HCT116 (cell line): ENCODE results near the gene TMPRSS3. TPM values are rescaled to one million over a fixed set of nuclear protein-coding genes. Genes with fewer than 3 reads are reported as not detected.

ENCODE experiments used
- ATAC-seq: fragments of 200-7000 bp; cut with Tn5 transposase; 2 replicates; pipeline ENCODE4 v1.9.1; 2020; ENCODE audit warnings: mild to moderate bottlenecking, moderate library complexity
- BruUV-seq: library from RNA; stranded (reverse); fragments of 400-500 nt; replicated peaks from 2 replicates; lab custom pipeline; 2021; lab: Mats Ljungman, UMichigan
- CTCF ChIA-PET: fragments of 300-600 bp; sonication (Branson Sonifier 250); formaldehyde crosslinking; loops from one replicate; lab custom pipeline; 2021; ENCODE audit warnings: antibody characterized with exemption; lab: Charles Lee
- POLR2A ChIA-PET: fragments of 300-600, 350-600 bp; sonication (Branson Sonifier 250); formaldehyde crosslinking; loops from one replicate; lab custom pipeline; 2021; ENCODE audit warnings: antibody characterized with exemption; lab: Charles Lee
- RAD21 ChIA-PET, 2 experiments: fragments of 300-600 bp; sonication (Branson Sonifier 250); formaldehyde crosslinking; loops; one replicate each; lab custom pipeline; 2023; ENCODE audit warnings: low total read pairs in 2 of 2; ENCODE audit not compliant: uncharacterized antibody in 2 of 2, unreplicated experiment in 2 of 2, low non-redundant PET in 1 of 2; lab: Charles Lee
- DNase-seq: peaks from one replicate; pipeline ENCODE4 v3.0.0-alpha.2; 2010; ENCODE audit warnings: low read depth, low spot score
- H2AFZ ChIP-seq: fragments of 200-600 bp; shearing (Covaris generic), sonication (generic); 2 replicates; pipeline ENCODE4 v1.6.1; 2017; ENCODE audit warnings: low read depth, mixed run types, mixed read lengths, antibody characterized with exemption, low read length; ENCODE audit not compliant: poor library complexity, severe bottlenecking
- H3K27ac ChIP-seq: 2 replicates; pipeline ENCODE4 v1.5.1; 2012; ENCODE audit warnings: low read depth, low read length
- H3K27me3 ChIP-seq: fragments of 200-600 bp; sonication (generic); 2 replicates; pipeline ENCODE4 v1.6.1; 2016; ENCODE audit warnings: mixed run types, low read length, mixed read lengths; ENCODE audit not compliant: insufficient read depth
- H3K36me3 ChIP-seq, 2 experiments: fragments of 200-500 bp in 1 of 2; fragments of 200-600 bp in 1 of 2; sonication (Bioruptor generic) in 1 of 2; sonication (generic) in 1 of 2; 2 replicates each; pipeline versions ENCODE4 v1.5.1 to v1.6.1; 2014 to 2016; ENCODE audit warnings: low read length in 2 of 2, inconsistent platforms in 1 of 2, mixed read lengths in 1 of 2, mixed run types in 1 of 2; ENCODE audit not compliant: insufficient read depth in 2 of 2, control insufficient read depth in 1 of 2
- H3K4me1 ChIP-seq, 2 experiments: fragments of 200-600 bp in 1 of 2; sonication (generic) in 1 of 2; 2 replicates each; pipeline versions ENCODE4 v1.5.1 to v1.6.1; 2012 to 2017; ENCODE audit warnings: low read length in 2 of 2, inconsistent platforms in 1 of 2, mild to moderate bottlenecking in 1 of 2, mixed read lengths in 1 of 2, mixed run types in 1 of 2, moderate library complexity in 1 of 2; ENCODE audit not compliant: insufficient read depth in 2 of 2, control insufficient read depth in 1 of 2
- H3K4me2 ChIP-seq: fragments of 200-600 bp; sonication (generic); 2 replicates; pipeline ENCODE4 v1.6.1; 2017; ENCODE audit warnings: mixed run types, low read length, mixed read lengths
- H3K4me3 ChIP-seq, 2 experiments: fragments of 200-600 bp in 1 of 2; sonication (generic) in 1 of 2; replicated peaks in 1 of 2; 2 replicates each; pipeline ENCODE4 v1.5.1; 2011 to 2016; ENCODE audit warnings: low read length in 2 of 2, control low read depth in 1 of 2, low read depth in 1 of 2, mild to moderate bottlenecking in 1 of 2, mixed read lengths in 1 of 2, mixed run types in 1 of 2
- H3K79me2 ChIP-seq: fragments of 200-600 bp; sonication (generic); 2 replicates; pipeline ENCODE4 v1.6.1; 2017; ENCODE audit warnings: mild to moderate bottlenecking, mixed run types, low read length, moderate library complexity, mixed read lengths; ENCODE audit not compliant: insufficient read depth
- H3K9ac ChIP-seq: fragments of 200-600 bp; sonication (generic); 2 replicates; pipeline ENCODE4 v1.6.1; 2016; ENCODE audit warnings: low read length, mixed read lengths
- H3K9me2 ChIP-seq: fragments of 200-600 bp; sonication (generic), shearing (Covaris generic); 2 replicates; pipeline ENCODE4 v1.6.1; 2017; ENCODE audit warnings: mixed run types, mild to moderate bottlenecking, moderate library complexity; ENCODE audit not compliant: insufficient read depth
- H3K9me3 ChIP-seq, 2 experiments: fragments of 200-500 bp in 1 of 2; fragments of 200-600 bp in 1 of 2; sonication (Bioruptor generic) in 1 of 2; sonication (generic) in 1 of 2; 2 replicates each; pipeline ENCODE4 v1.6.1; 2014 to 2017; ENCODE audit warnings: low read length in 2 of 2, mixed read lengths in 2 of 2, inconsistent platforms in 1 of 2, low read depth in 1 of 2, mild to moderate bottlenecking in 1 of 2, mixed run types in 1 of 2, moderate library complexity in 1 of 2; ENCODE audit not compliant: control insufficient read depth in 1 of 2, insufficient read depth in 1 of 2
- H4K20me1 ChIP-seq: fragments of 200-600 bp; sonication (generic), shearing (Covaris generic); 2 replicates; pipeline ENCODE4 v1.6.1; 2017; ENCODE audit warnings: mixed run types, mild to moderate bottlenecking, moderate library complexity; ENCODE audit not compliant: insufficient read depth
- ATF3 ChIP-seq: IDR thresholded peaks from 2 replicates; pipeline ENCODE4 v1.6.1; 2012
- EGR1 ChIP-seq: IDR thresholded peaks from 2 replicates; pipeline ENCODE4 v1.6.1; 2012; ENCODE audit warnings: low read depth
- POLR2A ChIP-seq: IDR thresholded peaks from 2 replicates; pipeline ENCODE4 v1.7.0; 2011; ENCODE audit warnings: borderline replicate concordance; ENCODE audit not compliant: insufficient read depth, insufficient read length; ENCODE audit errors: extremely low read depth
- POLR2AphosphoS5 ChIP-seq: IDR thresholded peaks from 2 replicates; pipeline ENCODE4 v1.6.1; 2011; ENCODE audit warnings: mild to moderate bottlenecking, low read depth, low read length, moderate library complexity
- RAD21 ChIP-seq: IDR thresholded peaks from 2 replicates; pipeline ENCODE4 v1.6.1; 2012; ENCODE audit warnings: low read depth, mild to moderate bottlenecking
- TCF7L2 ChIP-seq: IDR thresholded peaks from 2 replicates; pipeline ENCODE4 v1.7.0; 2011; ENCODE audit warnings: borderline replicate concordance, inconsistent platforms; ENCODE audit not compliant: insufficient read depth, insufficient read length; ENCODE audit errors: extremely low read depth
- intact Hi-C: fragments of 100-400 bp; cut with micrococcal nuclease; formaldehyde crosslinking; loops from 2 replicates; pipeline ENCODE4 v1.10.0; 2022
- total RNA-seq: library from RNA; stranded (reverse); gene quantifications from one replicate; pipeline ENCODE4 v1.2.1, GENCODE V29; 2021; ENCODE audit not compliant: unreplicated experiment
- TF ChIP-seq, protein P1 (sequence below): IDR thresholded peaks from 2 replicates; pipeline ENCODE4 v1.6.1; 2012; ENCODE audit warnings: low read depth

TMPRSS3 gene
- total RNA-seq, 1 experiment from 2014 or later: not detected

GRCh38 chr21:42401820-42402251, 6.0 kb upstream of the TMPRSS3 start:
- H2AFZ ChIP-seq: no peak overlapping the region
- no peaks in the 10 kb centered on the region for H3K9me2 ChIP-seq
- no peaks in the 10 kb centered on the region for H3K9me3 ChIP-seq
- H4K20me1 ChIP-seq: no peaks in the 10 kb centered on the region
- H3K36me3 ChIP-seq: no peaks in the 10 kb centered on the region
- POLR2A ChIA-PET: no interaction called here
- H3K4me2 ChIP-seq: no peak overlapping the region
- no TSS peak for BruUV-seq
- no peaks in the 10 kb centered on the region for H3K4me1 ChIP-seq
- H3K79me2 ChIP-seq: no peaks in the 10 kb centered on the region
- no peak for DNase-seq
- RAD21 ChIA-PET: no interaction called here
- H3K27ac ChIP-seq: no peak overlapping the region
- no peaks in the 10 kb centered on the region for H3K27me3 ChIP-seq
- intact Hi-C loops: no loop called here
- no peak overlapping the region for H3K9ac ChIP-seq
- TF ChIP-seq ATF3 (no peak), EGR1 (no peak), RAD21 (no peak), POLR2AphosphoS5 (no peak), TCF7L2 (no peak), POLR2A (no peak)
- TF ChIP-seq, protein P1, sequence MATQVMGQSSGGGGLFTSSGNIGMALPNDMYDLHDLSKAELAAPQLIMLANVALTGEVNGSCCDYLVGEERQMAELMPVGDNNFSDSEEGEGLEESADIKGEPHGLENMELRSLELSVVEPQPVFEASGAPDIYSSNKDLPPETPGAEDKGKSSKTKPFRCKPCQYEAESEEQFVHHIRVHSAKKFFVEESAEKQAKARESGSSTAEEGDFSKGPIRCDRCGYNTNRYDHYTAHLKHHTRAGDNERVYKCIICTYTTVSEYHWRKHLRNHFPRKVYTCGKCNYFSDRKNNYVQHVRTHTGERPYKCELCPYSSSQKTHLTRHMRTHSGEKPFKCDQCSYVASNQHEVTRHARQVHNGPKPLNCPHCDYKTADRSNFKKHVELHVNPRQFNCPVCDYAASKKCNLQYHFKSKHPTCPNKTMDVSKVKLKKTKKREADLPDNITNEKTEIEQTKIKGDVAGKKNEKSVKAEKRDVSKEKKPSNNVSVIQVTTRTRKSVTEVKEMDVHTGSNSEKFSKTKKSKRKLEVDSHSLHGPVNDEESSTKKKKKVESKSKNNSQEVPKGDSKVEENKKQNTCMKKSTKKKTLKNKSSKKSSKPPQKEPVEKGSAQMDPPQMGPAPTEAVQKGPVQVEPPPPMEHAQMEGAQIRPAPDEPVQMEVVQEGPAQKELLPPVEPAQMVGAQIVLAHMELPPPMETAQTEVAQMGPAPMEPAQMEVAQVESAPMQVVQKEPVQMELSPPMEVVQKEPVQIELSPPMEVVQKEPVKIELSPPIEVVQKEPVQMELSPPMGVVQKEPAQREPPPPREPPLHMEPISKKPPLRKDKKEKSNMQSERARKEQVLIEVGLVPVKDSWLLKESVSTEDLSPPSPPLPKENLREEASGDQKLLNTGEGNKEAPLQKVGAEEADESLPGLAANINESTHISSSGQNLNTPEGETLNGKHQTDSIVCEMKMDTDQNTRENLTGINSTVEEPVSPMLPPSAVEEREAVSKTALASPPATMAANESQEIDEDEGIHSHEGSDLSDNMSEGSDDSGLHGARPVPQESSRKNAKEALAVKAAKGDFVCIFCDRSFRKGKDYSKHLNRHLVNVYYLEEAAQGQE: no peak
- no peak overlapping the region for H3K4me3 ChIP-seq
- ATAC-seq: no peak
- CTCF ChIA-PET: no interaction called here
